PFSK-1 (cell line): Measurements from ENCODE around the gene ARHGEF7.

Experiments
- POLR2AphosphoS5 ChIP-seq: IDR thresholded peaks from 2 replicates; pipeline ENCODE4 v1.6.1; 2012; ENCODE audit warnings: low read depth, mild to moderate bottlenecking, control low read depth, low read length, moderate library complexity
- SIN3A ChIP-seq: IDR thresholded peaks from 2 replicates; pipeline ENCODE4 v1.6.1; 2012; ENCODE audit warnings: mild to moderate bottlenecking, low read length, moderate library complexity, borderline replicate concordance; ENCODE audit not compliant: insufficient read depth

DNA sequence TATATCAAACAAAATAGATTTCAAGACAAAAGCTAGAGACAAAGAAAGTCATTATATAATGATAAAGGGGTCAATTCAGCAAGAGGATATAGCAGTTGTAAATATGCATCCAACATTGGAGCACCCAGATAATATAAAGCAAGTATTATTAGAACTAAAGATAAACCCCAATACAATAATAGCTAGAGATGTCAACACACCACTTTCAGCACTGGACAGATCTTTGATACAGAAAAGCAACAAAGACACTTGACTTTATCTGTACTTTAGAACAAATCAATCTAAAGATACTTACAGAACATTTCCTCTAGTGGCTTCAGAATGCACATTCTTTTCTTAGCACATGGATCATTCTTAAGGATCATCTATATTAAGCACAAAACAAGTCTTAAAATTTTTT is 146.2 kb downstream of the ARHGEF7 start:
- no peak for TF ChIP-seq POLR2AphosphoS5
- TF ChIP-seq SIN3A: no peak
